ENCODE measurements around the gene KRTAP5-9.
"Not testable (repeated sequence)": the region's sequence is repeated elsewhere in the genome, so short reads cannot be mapped to it uniquely, and the experiment has no call there.

Gene KRTAP5-9, protein sequence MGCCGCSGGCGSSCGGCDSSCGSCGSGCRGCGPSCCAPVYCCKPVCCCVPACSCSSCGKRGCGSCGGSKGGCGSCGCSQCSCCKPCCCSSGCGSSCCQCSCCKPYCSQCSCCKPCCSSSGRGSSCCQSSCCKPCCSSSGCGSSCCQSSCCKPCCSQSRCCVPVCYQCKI

GRCh38 chr11:71548120-71548519 is at the start of gene KRTAP5-9:
Gene KRTAP5-9, plus strand, starts transcription at chr11:71548420. Its CDS starts 238 bp downstream, at chr11:71548658.
- no peak for DNase-seq

DNA sequence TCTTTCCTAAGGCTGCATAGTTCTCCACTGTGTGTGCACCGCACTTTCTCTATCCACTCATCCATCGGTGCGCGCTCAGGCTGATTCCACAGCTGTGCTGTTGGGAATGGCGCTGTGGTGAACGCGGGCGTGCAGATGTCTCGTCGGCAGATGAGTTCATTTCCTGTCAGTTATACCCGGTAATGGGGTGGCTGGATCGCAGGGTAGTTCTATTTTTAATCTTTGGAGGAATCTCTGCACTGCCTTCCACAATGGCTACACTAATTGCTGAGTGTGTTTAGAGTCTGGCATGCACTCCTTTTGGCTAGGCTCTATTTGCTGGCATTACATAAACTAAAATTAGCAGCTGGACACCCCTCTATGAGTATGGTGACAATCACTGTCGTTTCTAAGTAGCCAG is 49.1 kb upstream of the KRTAP5-9 start:
- no peak for DNase-seq

DNA sequence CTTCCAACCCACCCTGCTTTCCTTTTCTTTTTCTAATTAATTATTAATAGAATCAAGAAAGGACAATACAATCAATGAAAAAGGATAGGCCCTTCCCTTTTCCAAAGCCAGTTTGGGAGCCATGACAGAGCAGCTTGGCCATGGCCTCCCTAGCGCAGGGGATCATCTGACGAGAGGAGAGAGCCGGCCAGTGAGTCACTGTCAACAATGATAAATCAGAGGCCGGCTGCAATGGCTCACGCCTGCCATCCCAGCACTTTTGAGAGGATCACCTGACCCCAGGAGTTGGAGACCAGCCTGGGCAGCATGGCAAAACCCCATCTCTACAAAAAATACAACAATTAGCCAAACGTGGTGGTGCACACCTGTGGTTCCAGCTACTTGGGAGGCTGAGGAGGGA is 48.7 kb upstream of the KRTAP5-9 start:
- no peak for DNase-seq

DNA sequence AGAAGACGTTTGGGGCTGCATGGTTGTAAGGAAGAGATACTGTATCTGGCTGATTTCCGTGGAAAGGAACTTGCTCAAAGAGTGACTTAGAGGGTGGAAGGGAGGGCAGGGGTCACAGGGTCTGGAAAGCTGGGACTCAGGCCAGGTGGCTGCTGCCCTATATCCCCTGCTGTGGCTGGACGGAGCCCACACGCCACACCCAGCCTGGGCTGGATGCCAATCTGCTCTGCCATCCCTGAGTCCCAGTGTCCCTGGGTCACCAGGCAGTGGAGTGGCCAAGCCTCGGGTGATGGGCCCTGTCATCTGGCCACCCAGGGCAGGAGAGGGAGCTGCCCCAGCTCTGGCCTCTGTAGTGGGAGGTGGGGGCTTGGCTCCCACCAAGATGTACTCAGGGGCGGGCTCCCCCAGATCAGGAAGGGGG is 47.6 kb upstream of the KRTAP5-9 start:
- no peak for DNase-seq

GRCh38 chr11:71501071-71501985 is 46.9 kb upstream of the KRTAP5-9 start:
- DNase-seq, result no peak

DNA sequence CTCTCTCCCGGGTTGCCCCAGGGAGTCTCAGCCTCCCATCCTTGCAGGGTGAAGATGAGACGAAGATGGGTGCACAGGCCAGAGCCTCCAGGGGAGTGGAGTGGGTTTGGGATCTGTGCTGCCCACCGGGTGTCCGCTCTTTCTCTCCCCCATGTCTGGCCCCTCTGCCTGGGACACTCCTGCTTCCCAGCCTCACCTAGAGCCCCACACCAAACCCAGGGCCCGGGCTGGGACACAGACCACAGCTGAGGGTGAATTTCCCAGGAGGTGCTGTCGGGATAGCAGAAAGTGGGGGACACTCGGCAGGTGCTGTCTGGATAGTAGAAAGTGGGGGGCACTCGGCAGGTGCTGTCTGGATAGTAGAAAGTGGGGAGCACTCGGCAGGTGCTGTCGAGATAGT is 46.2 kb upstream of the KRTAP5-9 start:
- no peak for DNase-seq

- no peak for DNase-seq
Measured at GRCh38 chr11:71502871-71503435, 45.3 kb upstream of the KRTAP5-9 start.

DNA sequence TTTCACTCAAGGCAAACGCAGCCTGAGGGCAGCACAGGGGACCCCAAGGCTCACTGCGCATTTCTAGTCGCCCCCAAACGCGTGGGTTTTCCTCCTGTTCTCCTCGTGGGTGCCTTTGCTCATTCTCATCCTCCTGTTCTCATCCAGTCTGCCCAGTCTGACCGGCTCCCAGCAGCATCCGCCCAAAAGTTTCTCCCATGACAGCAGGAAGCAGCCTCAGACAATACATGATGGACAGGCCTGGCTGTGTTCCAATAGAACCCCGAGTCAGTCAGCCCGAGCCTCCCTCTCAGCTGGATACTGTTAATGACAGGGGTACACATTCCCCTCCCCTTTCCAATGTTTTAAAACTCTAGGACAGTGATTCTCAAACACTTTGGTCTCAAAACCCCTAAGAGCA is 43.7 kb upstream of the KRTAP5-9 start:
- no peak for DNase-seq

DNA sequence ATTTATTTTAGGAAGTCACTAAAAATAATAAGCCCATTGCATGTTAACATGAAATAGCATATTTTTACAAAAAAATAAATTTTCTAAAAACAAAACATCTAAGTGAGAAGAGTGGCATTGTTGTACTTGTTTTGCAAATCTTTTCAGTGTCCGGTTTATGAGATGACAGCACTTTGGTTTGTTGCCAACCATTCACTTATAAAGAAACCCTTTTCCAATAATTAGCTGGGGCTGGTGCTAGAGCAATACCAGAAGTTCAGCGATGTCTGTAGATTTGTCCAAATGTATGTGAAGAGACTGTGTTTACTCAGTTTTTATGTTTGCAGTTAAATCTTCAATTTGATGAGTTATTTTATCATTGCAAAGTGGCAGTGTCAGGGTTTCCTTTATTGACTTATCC is 43.2 kb upstream of the KRTAP5-9 start:
- no peak for DNase-seq

DNA sequence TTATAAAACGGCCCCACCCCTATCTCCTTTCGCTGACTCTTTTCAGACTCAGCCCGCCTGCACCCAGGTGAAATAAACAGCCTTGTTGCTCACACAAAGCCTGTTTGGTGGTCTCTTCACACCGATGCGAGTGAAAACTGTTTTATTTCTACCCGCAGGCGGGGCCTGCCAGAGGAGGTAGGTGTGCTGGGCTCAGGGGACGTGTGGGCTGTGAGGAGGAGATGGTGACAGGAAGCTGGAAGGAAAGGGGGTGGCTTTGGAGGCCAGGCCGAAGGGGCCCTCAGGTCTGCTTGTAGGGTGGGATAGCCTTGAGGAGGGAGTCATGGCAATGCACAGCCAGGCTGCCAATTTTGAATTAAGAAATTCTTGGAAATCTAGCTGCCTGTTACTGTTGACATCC is 42.4 kb upstream of the KRTAP5-9 start:
- no peak for DNase-seq

DNA sequence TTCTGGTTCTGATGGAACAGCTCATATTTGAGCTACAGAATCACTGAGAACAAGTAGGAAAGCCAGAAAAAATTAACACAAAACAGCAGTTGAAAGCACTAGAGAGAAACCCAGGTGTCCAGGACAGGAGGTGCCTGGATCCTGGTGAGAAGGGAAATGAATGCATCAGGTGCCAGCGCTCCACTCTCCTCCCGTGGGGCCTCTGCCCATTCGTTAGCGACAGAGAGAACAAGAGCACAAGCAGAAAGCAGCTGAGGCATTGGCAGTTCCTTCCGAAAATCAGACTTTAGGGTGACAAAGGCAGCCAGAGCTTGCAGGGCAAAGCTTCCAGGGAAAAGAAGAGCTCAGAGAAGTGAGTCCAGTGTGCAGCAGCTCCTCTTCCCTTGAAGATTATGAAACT is 41.1 kb upstream of the KRTAP5-9 start:
- no peak for DNase-seq

- no peak for DNase-seq
Measured at GRCh38 chr11:71518506-71519471, 29.4 kb upstream of the KRTAP5-9 start.

GRCh38 chr11:71519546-71519945 is 28.7 kb upstream of the KRTAP5-9 start:
- no peak for DNase-seq

DNA sequence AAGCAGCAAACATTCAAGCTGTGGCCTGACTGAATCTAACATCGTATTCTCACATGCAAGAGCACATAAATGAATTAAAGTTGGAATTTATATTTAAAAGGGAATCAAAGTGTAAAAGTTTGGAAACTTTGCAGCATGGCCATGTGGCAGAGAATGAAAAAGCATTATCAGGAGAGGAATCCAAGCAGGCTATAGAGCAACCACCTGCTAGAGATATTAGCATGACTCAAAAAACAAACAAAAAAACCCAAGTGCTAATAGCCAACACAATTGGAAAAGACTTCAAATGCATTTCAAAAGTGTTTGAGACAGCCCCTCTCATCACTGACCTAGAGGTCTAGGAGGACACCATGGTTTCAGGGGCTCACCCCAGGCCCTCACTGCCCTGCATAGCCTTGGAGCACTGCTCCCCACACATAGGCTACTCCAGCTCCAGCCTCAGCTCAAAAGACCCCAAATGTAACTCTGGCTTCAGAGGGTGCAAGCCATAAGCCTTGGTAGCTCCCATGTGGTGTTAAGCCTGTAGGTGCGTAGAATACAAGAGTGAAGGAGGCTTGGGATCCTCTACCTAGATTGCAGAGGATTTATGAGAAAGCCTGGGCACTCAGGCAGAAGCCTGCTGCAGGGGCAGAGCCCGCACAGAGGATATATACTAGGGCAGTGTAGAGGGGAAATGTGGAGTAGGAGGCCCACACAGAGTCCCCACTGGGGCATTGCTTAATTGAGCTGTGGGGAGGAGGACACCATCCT is 22.9 kb upstream of the KRTAP5-9 start:
- no peak for DNase-seq

DNA sequence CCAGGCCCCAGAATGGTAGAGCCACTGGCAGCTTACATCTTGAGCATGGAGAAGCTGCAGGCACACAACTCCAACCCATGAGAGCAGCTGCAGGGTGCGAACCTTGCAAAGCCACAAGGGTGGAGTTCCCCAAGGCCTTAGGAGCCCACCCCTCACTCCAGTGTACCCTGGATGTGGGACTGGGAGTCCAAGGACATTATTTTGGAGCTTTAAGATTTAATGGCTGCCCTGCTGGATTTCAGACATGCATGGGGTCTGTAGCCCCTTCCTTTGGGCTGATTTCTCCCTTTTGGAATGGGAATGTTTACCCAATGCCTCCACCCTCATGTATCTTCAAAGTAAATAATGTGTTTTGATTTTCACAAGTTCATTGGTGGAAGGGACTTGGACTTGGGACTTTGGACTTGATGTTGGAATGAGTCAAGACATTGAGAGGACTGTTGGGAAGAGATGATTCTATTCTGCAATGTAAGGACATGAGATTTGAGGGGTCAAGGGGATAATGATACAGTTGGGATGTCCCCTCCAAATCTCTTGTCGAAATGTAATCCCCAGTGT is 22.2 kb upstream of the KRTAP5-9 start:
- DNase-seq, result no peak

DNA sequence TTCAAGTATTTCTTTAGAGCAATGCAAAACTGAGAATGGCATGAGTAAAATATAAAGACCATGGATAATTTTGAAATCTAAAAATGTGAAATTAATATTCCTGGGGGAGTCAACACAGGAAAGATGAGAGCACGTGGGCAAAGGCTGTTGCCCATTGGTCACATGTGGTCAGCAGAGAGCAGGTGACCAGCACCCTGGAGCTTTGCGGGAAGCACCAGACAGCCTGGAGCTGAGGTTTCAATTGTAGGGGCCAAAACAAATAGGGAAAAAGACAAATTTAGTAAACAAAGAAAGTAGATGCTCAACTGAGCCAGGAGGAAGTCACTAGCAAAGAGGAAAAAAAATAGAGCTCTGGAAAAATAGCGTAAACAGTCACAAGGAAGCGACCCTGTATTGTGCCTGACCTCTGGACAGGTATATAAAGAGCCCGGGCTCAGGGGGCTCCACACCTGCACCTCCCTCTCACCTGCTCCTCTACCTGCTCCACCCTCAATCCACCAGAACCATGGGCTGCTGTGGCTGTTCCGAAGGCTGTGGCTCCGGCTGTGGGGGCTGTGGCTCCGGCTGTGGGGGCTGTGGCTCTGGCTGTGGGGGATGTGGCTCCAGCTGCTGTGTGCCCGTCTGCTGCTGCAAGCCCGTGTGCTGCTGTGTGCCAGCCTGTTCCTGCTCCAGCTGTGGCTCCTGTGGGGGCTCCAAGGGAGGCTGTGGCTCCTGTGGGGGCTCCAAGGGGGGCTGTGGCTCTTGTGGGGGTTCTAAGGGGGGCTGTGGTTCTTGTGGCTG is 21.2 kb upstream of the KRTAP5-9 start, which contains the start of gene KRTAP5-7:
KRTAP5-7 (plus strand) TSS at position 472 of the 780 bp plus-strand sequence; CDS start at position 506, 34 bp downstream.
- DNase-seq, result not testable (repeated sequence)

DNA sequence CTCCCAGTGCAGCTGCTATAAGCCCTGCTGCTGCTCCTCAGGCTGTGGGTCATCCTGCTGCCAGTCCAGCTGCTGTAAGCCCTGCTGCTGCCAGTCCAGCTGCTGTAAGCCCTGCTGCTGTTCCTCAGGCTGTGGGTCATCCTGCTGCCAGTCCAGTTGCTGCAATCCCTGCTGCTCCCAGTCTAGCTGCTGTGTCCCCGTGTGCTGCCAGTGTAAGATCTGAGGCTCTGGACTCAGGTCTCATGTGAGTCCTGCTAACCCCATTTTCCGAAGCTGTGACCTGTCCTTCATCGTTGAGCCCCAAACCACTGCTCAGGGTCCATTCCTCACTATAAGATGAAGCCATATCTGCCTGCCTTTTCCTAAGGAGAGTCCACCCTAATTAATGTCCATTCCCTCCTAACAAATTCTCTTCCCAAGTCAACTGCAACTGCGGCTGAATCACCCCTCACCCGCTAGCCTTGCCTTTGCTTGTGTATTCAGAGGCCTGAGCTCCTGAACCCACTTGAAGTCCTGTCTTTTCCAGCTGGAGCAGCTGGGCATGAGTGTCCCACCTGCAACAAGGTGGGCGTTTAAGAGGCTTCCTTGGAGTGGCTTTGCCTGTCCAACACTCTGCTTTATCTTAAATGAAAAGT is 20.5 kb upstream of the KRTAP5-9 start:
- DNase-seq, result no peak

DNA sequence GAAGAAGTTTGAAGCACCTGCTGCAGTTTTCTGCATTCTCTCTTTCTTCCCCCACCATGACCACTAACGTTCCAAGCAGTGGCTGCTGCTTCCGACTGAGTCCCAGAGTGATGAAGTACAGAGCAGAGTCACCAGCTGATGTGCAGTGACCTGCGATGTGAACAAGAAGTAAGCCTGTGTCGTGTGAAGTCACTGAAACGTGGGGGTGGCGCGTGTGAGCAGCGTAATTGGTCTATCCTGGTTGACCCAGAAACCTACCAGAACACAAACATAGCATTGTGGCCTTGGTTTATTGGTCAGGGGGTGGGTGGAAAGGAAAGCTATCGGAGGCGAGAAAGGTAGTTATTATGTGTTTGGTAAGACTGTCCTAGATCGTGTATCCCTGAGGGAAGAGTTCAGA is 17.6 kb upstream of the KRTAP5-9 start:
- DNase-seq, result no peak

DNA sequence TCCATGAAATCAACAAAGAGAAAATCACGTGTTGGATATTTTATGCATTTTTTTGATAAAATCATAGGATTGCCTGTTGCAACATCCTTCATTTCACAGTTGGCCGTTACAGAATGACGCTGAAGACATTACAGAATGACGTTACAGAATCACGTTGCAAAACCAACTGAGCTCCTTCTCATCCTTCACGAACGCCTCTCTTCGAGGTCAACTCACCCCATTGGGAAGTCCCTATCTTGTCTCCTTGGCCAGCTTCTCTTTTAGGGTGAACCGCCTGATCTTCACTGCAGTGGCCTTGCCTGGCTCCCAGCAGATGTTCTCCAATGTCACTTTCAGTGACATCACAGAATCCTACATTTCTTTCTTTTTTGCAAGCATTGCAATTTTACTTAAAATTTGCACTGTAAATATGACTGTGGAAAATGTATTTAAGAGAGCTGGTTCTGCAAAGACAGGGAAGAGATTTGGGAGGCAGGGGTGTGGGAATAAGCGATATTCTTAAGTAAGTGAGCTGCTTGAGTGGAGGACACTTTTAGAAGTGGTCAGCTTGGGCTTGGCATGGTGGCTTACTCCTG is 16.1 kb upstream of the KRTAP5-9 start:
- DNase-seq, result no peak
